DMS 273 treated with DMSO at 0.1 percent for 48 hours (cell line): ENCODE data around the gene TIAM2.
"Not testable (repeated sequence)": the region's sequence is repeated elsewhere in the genome, so short reads cannot be mapped to it uniquely, and the experiment has no call there.

Source experiments
- DNase-seq: peaks from one replicate; lab custom pipeline; 2025; lab: John Stamatoyannopoulos, UW

TIAM2 gene

GRCh38 chr6:155197932-155198331 is 202.8 kb downstream of the TIAM2 start:
- DNase-seq, result no peak

GRCh38 chr6:155200012-155200411 is 204.9 kb downstream of the TIAM2 start:
- DNase-seq, result no peak

GRCh38 chr6:155201461-155202226 is 206.5 kb downstream of the TIAM2 start:
- DNase-seq, result no peak

GRCh38 chr6:155207223-155207622 is 212.1 kb downstream of the TIAM2 start:
- DNase-seq, result no peak

GRCh38 chr6:155212106-155212505 is 217.0 kb downstream of the TIAM2 start:
- DNase-seq, result no peak

- no peak for DNase-seq
These were observed 217.7 kb downstream of the TIAM2 start for GRCh38 chr6:155212616-155213380.

- DNase-seq, result no peak
These were observed 218.7 kb downstream of the TIAM2 start for GRCh38 chr6:155213611-155214372.

GRCh38 chr6:155215906-155216305 is 220.8 kb downstream of the TIAM2 start:
- DNase-seq, result no peak

- DNase-seq, result no peak
These were observed 221.4 kb downstream of the TIAM2 start for GRCh38 chr6:155216312-155217046.

GRCh38 chr6:155218711-155219110 is 223.6 kb downstream of the TIAM2 start:
- not testable (repeated sequence) for DNase-seq

GRCh38 chr6:155219299-155219698 is 224.2 kb downstream of the TIAM2 start:
- no peak for DNase-seq

- DNase-seq, result no peak
These were observed 224.8 kb downstream of the TIAM2 start for GRCh38 chr6:155219858-155220301.

GRCh38 chr6:155221086-155221485 is 226.0 kb downstream of the TIAM2 start:
- DNase-seq, result no peak

GRCh38 chr6:155222506-155222905 is 227.4 kb downstream of the TIAM2 start:
- no peak for DNase-seq

- no peak for DNase-seq
These were observed 228.7 kb downstream of the TIAM2 start for GRCh38 chr6:155223646-155224451.

- no peak for DNase-seq
These were observed 229.5 kb downstream of the TIAM2 start for GRCh38 chr6:155224618-155225017.

GRCh38 chr6:155227046-155227445 is 231.9 kb downstream of the TIAM2 start:
- DNase-seq, result no peak

GRCh38 chr6:155228546-155229166 is 233.5 kb downstream of the TIAM2 start:
- DNase-seq, result no peak

GRCh38 chr6:155230975-155231374 is 235.9 kb downstream of the TIAM2 start:
- not testable (repeated sequence) for DNase-seq

GRCh38 chr6:155232848-155233247 is 237.7 kb downstream of the TIAM2 start:
- no peak for DNase-seq
